HEK293 (cell line): ENCODE results near the gene CSMD2.

Experiments used
- CTCF ChIP-seq: fragments of 450-650 bp; formaldehyde crosslinking; IDR thresholded peaks from 2 replicates; pipeline ENCODE4 v1.5.1; 2016; ENCODE audit warnings: missing biosample characterization, missing genetic modification characterization
- KLF10 ChIP-seq: fragments of 450-650 bp; IDR thresholded peaks from 2 replicates; pipeline ENCODE4 v1.5.1; 2018; ENCODE audit warnings: missing biosample characterization, mild to moderate bottlenecking, missing genetic modification characterization
- SCRT2 ChIP-seq: fragments of 450-650 bp; formaldehyde crosslinking; IDR thresholded peaks from 2 replicates; pipeline ENCODE4 v1.5.1; 2016; ENCODE audit warnings: missing biosample characterization, missing genetic modification characterization
- ZFHX2 ChIP-seq: fragments of 450-650 bp; formaldehyde crosslinking; conservative IDR thresholded peaks from 2 replicates; pipeline ENCODE4 v1.5.1; 2016; ENCODE audit warnings: missing biosample characterization, missing genetic modification characterization

- TF ChIP-seq CTCF: no peak
- TF ChIP-seq ZFHX2 (tag by site-specific recombination): no peak
- no peak for TF ChIP-seq KLF10 (tag by site-specific recombination)
- TF ChIP-seq SCRT2 (tag by site-specific recombination): no peak
Measured at GRCh38 chr1:33762109-33762830, 402.8 kb downstream of the CSMD2 start.
